HG02884 (cell line): Measurements from ENCODE around the gene FAM222A.

Source experiments
- ATAC-seq: cut with Tn5 transposase; IDR thresholded peaks from one replicate; pipeline ENCODE4 v1.9.1; 2021; ENCODE audit warnings: mild to moderate bottlenecking, moderate library complexity; ENCODE audit not compliant: unreplicated experiment

Gene FAM222A

GRCh38 chr12:109770861-109771670 is 57.4 kb downstream of the FAM222A start:
- no peak for ATAC-seq

GRCh38 chr12:109771746-109772621 is 58.4 kb downstream of the FAM222A start:
- no peak for ATAC-seq

GRCh38 chr12:109772622-109773321 is 59.1 kb downstream of the FAM222A start:
- ATAC-seq = no peak

- no peak for ATAC-seq
These were observed 59.9 kb downstream of the FAM222A start for GRCh38 chr12:109773384-109774011.

- no peak for ATAC-seq
These were observed 61.7 kb downstream of the FAM222A start for GRCh38 chr12:109775172-109775881.

- no peak for ATAC-seq
These were observed 63.0 kb downstream of the FAM222A start for GRCh38 chr12:109776624-109777023.

GRCh38 chr12:109777544-109777943 is 63.9 kb downstream of the FAM222A start:
- no peak for ATAC-seq

GRCh38 chr12:109778684-109779083 is 65.1 kb downstream of the FAM222A start:
- no peak for ATAC-seq

GRCh38 chr12:109779382-109779781 is 65.8 kb downstream of the FAM222A start:
- no peak for ATAC-seq

- no peak for ATAC-seq
These were observed 68.2 kb downstream of the FAM222A start for GRCh38 chr12:109781668-109782325.

- no peak for ATAC-seq
These were observed 68.7 kb downstream of the FAM222A start for GRCh38 chr12:109782326-109782703.

GRCh38 chr12:109783135-109783964 is 69.7 kb downstream of the FAM222A start:
- ATAC-seq = no peak

- no peak for ATAC-seq
These were observed 70.3 kb downstream of the FAM222A start for GRCh38 chr12:109783965-109784244.

GRCh38 chr12:109785854-109786253 is 72.2 kb downstream of the FAM222A start:
- ATAC-seq = no peak

GRCh38 chr12:109786799-109787198 is 73.2 kb downstream of the FAM222A start:
- ATAC-seq = no peak

GRCh38 chr12:109789526-109790048 is 76.0 kb downstream of the FAM222A start:
- no peak for ATAC-seq

- ATAC-seq = no peak
These were observed 79.4 kb downstream of the FAM222A start for GRCh38 chr12:109792992-109793391.

GRCh38 chr12:109793411-109793810 is 79.8 kb downstream of the FAM222A start:
- no peak for ATAC-seq
